ENCODE results near the gene TMED8.

The TMED8 gene

DNA sequence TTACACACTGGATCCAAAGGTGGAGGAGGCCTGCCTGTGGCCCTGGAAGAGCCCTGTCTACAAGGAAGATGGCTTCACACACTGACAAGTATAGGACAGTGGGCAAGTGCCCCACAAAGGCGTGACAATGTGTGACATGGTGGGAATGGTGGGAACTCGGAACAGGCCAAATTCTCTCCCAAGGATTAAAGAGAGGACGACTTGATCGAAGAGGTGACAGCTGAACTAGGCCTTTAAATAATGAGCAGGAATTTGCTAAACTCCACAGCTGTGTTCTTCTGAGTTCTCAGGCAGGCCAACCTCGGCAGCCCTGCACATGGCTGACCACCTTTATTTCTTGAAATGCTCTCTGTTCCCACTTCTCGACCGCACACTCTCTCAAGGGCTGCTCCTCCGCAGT lies 80.0 kb downstream of the TMED8 start:
- Histone ChIP-seq H3K27ac (ENCODE audit: low read depth, low read length) (no peak overlapping the region), H3K9me3 (ENCODE audit: control insufficient read depth, insufficient read depth, low read depth, low read length) (no peaks in the 10 kb centered on the region), H3K4me3 (ENCODE audit: low read depth, low read length) (no peak overlapping the region)

GRCh38 chr14:77296155-77296554 lies 80.7 kb downstream of the TMED8 start:
- H3K9ac ChIP-seq (ENCODE audit: low read length) = no peak overlapping the region
- H3K4me3 ChIP-seq (ENCODE audit: low read depth, low read length) = no peak overlapping the region
- H3K27me3 ChIP-seq (ENCODE audit: control insufficient read depth, insufficient read depth, low read length) = no peaks in the 10 kb centered on the region
- H3K27ac ChIP-seq (ENCODE audit: low read depth, low read length) = no peak overlapping the region
- peaks cover under 1% of the 10 kb centered on the region; the same call in 1 of the 2 replicates for H3K4me1 ChIP-seq (ENCODE audit: control insufficient read depth, insufficient read depth, low read length)
- H3K36me3 ChIP-seq (ENCODE audit: control insufficient read depth, insufficient read depth, low read length) = peaks cover 33% of the 10 kb centered on the region
- no peaks in the 10 kb centered on the region for H3K9me3 ChIP-seq (ENCODE audit: control insufficient read depth, insufficient read depth, low read depth, low read length)

More for the DNA sequence above, 80.0 kb downstream of the TMED8 start:
- Histone ChIP-seq H3K9ac (ENCODE audit: low read length) (no peak overlapping the region), H3K36me3 (ENCODE audit: control insufficient read depth, insufficient read depth, low read length) (peaks cover 33% of the 10 kb centered on the region), H3K4me1 (ENCODE audit: control insufficient read depth, insufficient read depth, low read length) (peaks cover 5% of the 10 kb centered on the region; the same call in 1 of the 2 replicates), H3K27me3 (ENCODE audit: control insufficient read depth, insufficient read depth, low read length) (no peaks in the 10 kb centered on the region)

- peaks cover 37% of the 10 kb centered on the region for H3K36me3 ChIP-seq (ENCODE audit: control insufficient read depth, insufficient read depth, low read length)
- H3K27me3 ChIP-seq (ENCODE audit: control insufficient read depth, insufficient read depth, low read length) = no peaks in the 10 kb centered on the region
- H3K4me3 ChIP-seq (ENCODE audit: low read depth, low read length) = no peak overlapping the region
- H3K9me3 ChIP-seq (ENCODE audit: control insufficient read depth, insufficient read depth, low read depth, low read length) = no peaks in the 10 kb centered on the region
- H3K4me1 ChIP-seq (ENCODE audit: control insufficient read depth, insufficient read depth, low read length) = no peaks in the 10 kb centered on the region; the same call in 1 of the 2 replicates
- no peak overlapping the region for H3K27ac ChIP-seq (ENCODE audit: low read depth, low read length)
- no peak overlapping the region for H3K9ac ChIP-seq (ENCODE audit: low read length)
These were observed 86.2 kb downstream of the TMED8 start for GRCh38 chr14:77290705-77291104.

- no peaks in the 10 kb centered on the region; the same call in 1 of the 2 replicates for H3K4me1 ChIP-seq (ENCODE audit: control insufficient read depth, insufficient read depth, low read length)
- H3K9me3 ChIP-seq (ENCODE audit: control insufficient read depth, insufficient read depth, low read depth, low read length) = no peaks in the 10 kb centered on the region
- H3K36me3 ChIP-seq (ENCODE audit: control insufficient read depth, insufficient read depth, low read length) = peaks cover 55% of the 10 kb centered on the region
- no peaks in the 10 kb centered on the region for H3K27me3 ChIP-seq (ENCODE audit: control insufficient read depth, insufficient read depth, low read length)
- no peak overlapping the region for H3K27ac ChIP-seq (ENCODE audit: low read depth, low read length)
- H3K4me3 ChIP-seq (ENCODE audit: low read depth, low read length) = no peak overlapping the region
- no peak overlapping the region for H3K9ac ChIP-seq (ENCODE audit: low read length)
These were observed 90.3 kb downstream of the TMED8 start for GRCh38 chr14:77286576-77286975.
